HTR-8/SVneo (cell line): ENCODE results near the gene AUTS2.
"Not testable (repeated sequence)": the region's sequence is repeated elsewhere in the genome, so short reads cannot be mapped to it uniquely, and the experiment has no call there.

Experiments used
- DNase-seq: peaks from one replicate; pipeline ENCODE4 v3.0.0; 2011; ENCODE audit warnings: low spot score, mixed read lengths; ENCODE audit not compliant: insufficient read length
- FAIRE-seq: peaks from 2 replicates; lab custom pipeline; 2011; peaks lifted over from hg19 to GRCh38; lab: Jason Lieb, UNC

Gene AUTS2

GRCh38 chr7:70630440-70630817, 1032.2 kb downstream of the AUTS2 start:
- FAIRE-seq (no peak), DNase-seq (no peak)

GRCh38 chr7:70630818-70631457, 1032.7 kb downstream of the AUTS2 start:
- DNase-seq: no peak
- no peak for FAIRE-seq

- FAIRE-seq: no peak
- DNase-seq: no peak
Measured at GRCh38 chr7:70631718-70632117, 1033.4 kb downstream of the AUTS2 start.

GRCh38 chr7:70632400-70632799, 1034.1 kb downstream of the AUTS2 start:
- DNase-seq: no peak
- FAIRE-seq: no peak

- no peak for FAIRE-seq
- no peak for DNase-seq
Measured at GRCh38 chr7:70634071-70634470, 1035.8 kb downstream of the AUTS2 start.

- no peak for DNase-seq
- FAIRE-seq: no peak
Measured at GRCh38 chr7:70634610-70635068, 1036.4 kb downstream of the AUTS2 start.

GRCh38 chr7:70635633-70636032, 1037.4 kb downstream of the AUTS2 start:
- FAIRE-seq (no peak), DNase-seq (no peak)

- no peak for FAIRE-seq
Measured at GRCh38 chr7:70636169-70636568, 1037.9 kb downstream of the AUTS2 start.

GRCh38 chr7:70637726-70638125, 1039.5 kb downstream of the AUTS2 start:
- FAIRE-seq: no peak
- DNase-seq: no peak

More at GRCh38 chr7:70636169-70636568, 1037.9 kb downstream of the AUTS2 start:
- DNase-seq: no peak

GRCh38 chr7:70638158-70639107, 1040.2 kb downstream of the AUTS2 start:
- DNase-seq: no peak
- FAIRE-seq: no peak

GRCh38 chr7:70640266-70640833, 1042.1 kb downstream of the AUTS2 start:
- FAIRE-seq (no peak), DNase-seq (no peak)

GRCh38 chr7:70641882-70642281, 1043.6 kb downstream of the AUTS2 start:
- DNase-seq (no peak), FAIRE-seq (no peak)

- no peak for FAIRE-seq
Measured at GRCh38 chr7:70645279-70645678, 1047.0 kb downstream of the AUTS2 start.

GRCh38 chr7:70645876-70646351, 1047.6 kb downstream of the AUTS2 start:
- DNase-seq (no peak), FAIRE-seq (no peak)

More at GRCh38 chr7:70645279-70645678, 1047.0 kb downstream of the AUTS2 start:
- no peak for DNase-seq

GRCh38 chr7:70646536-70647248, 1048.4 kb downstream of the AUTS2 start:
- DNase-seq (no peak), FAIRE-seq (no peak)

GRCh38 chr7:70647801-70648498, 1049.7 kb downstream of the AUTS2 start:
- DNase-seq: peak; percentile 5
- FAIRE-seq: no peak

- FAIRE-seq, DNase-seq: not testable (repeated sequence)
Measured at GRCh38 chr7:70648499-70648861, 1050.2 kb downstream of the AUTS2 start.

GRCh38 chr7:70649323-70649722, 1051.0 kb downstream of the AUTS2 start:
- DNase-seq (no peak), FAIRE-seq (no peak)

GRCh38 chr7:70654146-70654545, 1055.9 kb downstream of the AUTS2 start:
- FAIRE-seq (no peak), DNase-seq (no peak)

GRCh38 chr7:70654979-70655378, 1056.7 kb downstream of the AUTS2 start:
- FAIRE-seq (no peak), DNase-seq (no peak)
